Mesenchymal stem cell (in vitro differentiated cells and primary cell): ENCODE results near the gene EMC6.

ENCODE experiments used
- DNase-seq: peaks from one replicate; pipeline ENCODE4 v3.0.0-alpha.2; 2013
- H2AFZ ChIP-seq: one replicate; pipeline ENCODE4 v1.6.1; 2013; ENCODE audit warnings: low read depth, mild to moderate bottlenecking, control low read depth, inconsistent platforms, low read length, moderate library complexity
- H2AK5ac ChIP-seq: 2 replicates; pipeline ENCODE4 v1.6.1; 2013; ENCODE audit warnings: low read length, moderate library complexity, mild to moderate bottlenecking, inconsistent platforms; ENCODE audit not compliant: severe bottlenecking
- H2BK120ac ChIP-seq: one replicate; pipeline ENCODE4 v1.6.1; 2013; ENCODE audit warnings: low read depth, mild to moderate bottlenecking, inconsistent platforms, low read length, moderate library complexity
- H2BK12ac ChIP-seq, 2 experiments: one replicate each; pipeline ENCODE4 v1.6.1; 2013; ENCODE audit warnings: inconsistent platforms in 2 of 2, low read length in 2 of 2, mild to moderate bottlenecking in 2 of 2, moderate library complexity in 2 of 2, control low read depth in 1 of 2
- H2BK15ac ChIP-seq: one replicate; pipeline ENCODE4 v1.6.1; 2013; ENCODE audit warnings: mild to moderate bottlenecking, low read depth, inconsistent platforms; ENCODE audit not compliant: poor library complexity, severe bottlenecking
- H2BK5ac ChIP-seq: 2 replicates; pipeline ENCODE4 v1.6.1; 2013; ENCODE audit warnings: low read depth, mild to moderate bottlenecking, low read length, control low read depth, inconsistent platforms; ENCODE audit not compliant: poor library complexity, severe bottlenecking
- H3K14ac ChIP-seq, 2 experiments: one replicate each; pipeline ENCODE4 v1.6.1; 2013; ENCODE audit warnings: inconsistent platforms in 2 of 2, low read length in 2 of 2, control low read depth in 1 of 2, mild to moderate bottlenecking in 1 of 2, moderate library complexity in 1 of 2
- H3K18ac ChIP-seq, 2 experiments: one replicate each; pipeline ENCODE4 v1.6.1; 2013; ENCODE audit warnings: inconsistent platforms in 2 of 2, low read length in 2 of 2, control low read depth in 1 of 2, low read depth in 1 of 2, mild to moderate bottlenecking in 1 of 2
- H3K23ac ChIP-seq, 2 experiments: one replicate each; pipeline ENCODE4 v1.6.1; 2013; ENCODE audit warnings: inconsistent platforms in 2 of 2, low read length in 2 of 2, mild to moderate bottlenecking in 2 of 2, moderate library complexity in 2 of 2, control low read depth in 1 of 2
- H3K27ac ChIP-seq: 2 replicates; pipeline ENCODE4 v1.5.1; 2013; ENCODE audit warnings: mild to moderate bottlenecking, moderate library complexity, low read length, control low read depth, inconsistent platforms; ENCODE audit not compliant: poor library complexity, severe bottlenecking
- H3K27me3 ChIP-seq, 2 experiments: 2 replicates each; pipeline versions ENCODE4 v1.6.1 to v1.7.0; 2013; ENCODE audit warnings: low read length in 2 of 2, mild to moderate bottlenecking in 2 of 2, moderate library complexity in 2 of 2, control low read depth in 1 of 2, inconsistent platforms in 1 of 2; ENCODE audit not compliant: control insufficient read depth in 1 of 2, insufficient read depth in 1 of 2
- H3K36me3 ChIP-seq, 2 experiments: 2 replicates each; pipeline versions ENCODE4 v1.6.1 to v1.7.0; 2013; ENCODE audit warnings: low read length in 2 of 2, control low read depth in 1 of 2, inconsistent platforms in 1 of 2, low read depth in 1 of 2, mild to moderate bottlenecking in 1 of 2; ENCODE audit not compliant: insufficient read depth in 2 of 2, control insufficient read depth in 1 of 2
- H3K4ac ChIP-seq, 2 experiments: one replicate each; pipeline ENCODE4 v1.6.1; 2013; ENCODE audit warnings: inconsistent platforms in 2 of 2, low read length in 2 of 2, mild to moderate bottlenecking in 2 of 2, moderate library complexity in 2 of 2, control low read depth in 1 of 2, low read depth in 1 of 2
- H3K4me1 ChIP-seq: 2 replicates; pipeline ENCODE4 v1.6.1; 2013; ENCODE audit warnings: low read depth, low read length, control low read depth; ENCODE audit not compliant: control insufficient read depth, insufficient read depth
- H3K4me2 ChIP-seq: 2 replicates; pipeline ENCODE4 v1.6.1; 2013; ENCODE audit warnings: low read length, mild to moderate bottlenecking, inconsistent platforms; ENCODE audit not compliant: poor library complexity, severe bottlenecking
- H3K4me3 ChIP-seq, 2 experiments: 2 replicates each; pipeline versions ENCODE4 v1.5.1 to v1.7.0; 2013; ENCODE audit warnings: low read length in 2 of 2, mild to moderate bottlenecking in 2 of 2, control low read depth in 1 of 2, low read depth in 1 of 2; ENCODE audit not compliant: insufficient read depth in 1 of 2
- H3K79me1 ChIP-seq: replicated peaks from 2 replicates; pipeline ENCODE4 v1.6.1; 2013; ENCODE audit warnings: mild to moderate bottlenecking, control low read depth, low read length, inconsistent platforms; ENCODE audit not compliant: poor library complexity, severe bottlenecking
- H3K9ac ChIP-seq: 2 replicates; pipeline ENCODE4 v1.7.0; 2013; ENCODE audit warnings: mild to moderate bottlenecking, low read length, moderate library complexity
- H3K9me3 ChIP-seq: 2 replicates; pipeline ENCODE4 v1.7.0; 2013; ENCODE audit warnings: mild to moderate bottlenecking, low read length; ENCODE audit not compliant: control insufficient read depth
- H4K8ac ChIP-seq: one replicate; pipeline ENCODE4 v1.6.1; 2013; ENCODE audit warnings: inconsistent platforms, mild to moderate bottlenecking, low read length, moderate library complexity
- H4K91ac ChIP-seq: one replicate; pipeline ENCODE4 v1.6.1; 2013; ENCODE audit warnings: mild to moderate bottlenecking, low read length, inconsistent platforms
- whole genome bisulfite sequencing: methylation state at CpG from one replicate; pipeline ENCODE4 v1.1.7; 2013; ENCODE audit warnings: mixed read lengths; 5-methylcytosine and 5-hydroxymethylcytosine counted together

EMC6 gene

GRCh38 chr17:3690094-3690715 is 21.6 kb downstream of the EMC6 start:
- H2BK5ac ChIP-seq, result no peak overlapping the region
- no peak overlapping the region for H2AFZ ChIP-seq
- peaks cover 14 to 27% of the 10 kb centered on the region in 2 experiments for H3K27me3 ChIP-seq
- H3K27ac ChIP-seq, result no peak overlapping the region
- H3K36me3 ChIP-seq, result no peaks in the 10 kb centered on the region
- no peak for DNase-seq
- no peak overlapping the region for H3K18ac ChIP-seq
- H3K79me1 ChIP-seq, result no peaks in the 10 kb centered on the region
- H3K4me3 ChIP-seq, result no peak overlapping the region
- H3K9ac ChIP-seq, result no peak overlapping the region
- H2AK5ac ChIP-seq, result no peak overlapping the region
- no peak overlapping the region for H3K23ac ChIP-seq
- H3K14ac ChIP-seq, result no peak overlapping the region
- no peak overlapping the region for H3K4me2 ChIP-seq
- no peak overlapping the region for H3K4ac ChIP-seq
- H2BK15ac ChIP-seq, result no peak overlapping the region
- H4K8ac ChIP-seq, result no peak overlapping the region
- WGBS, result 84% methylated on average over 22 of the region's 22 CpGs
- H2BK12ac ChIP-seq, result no peak overlapping the region
- H3K9me3 ChIP-seq, result no peaks in the 10 kb centered on the region
- H4K91ac ChIP-seq, result no peak overlapping the region
- H2BK120ac ChIP-seq, result no peak overlapping the region
- H3K4me1 ChIP-seq, result peaks cover 8% of the 10 kb centered on the region

DNA sequence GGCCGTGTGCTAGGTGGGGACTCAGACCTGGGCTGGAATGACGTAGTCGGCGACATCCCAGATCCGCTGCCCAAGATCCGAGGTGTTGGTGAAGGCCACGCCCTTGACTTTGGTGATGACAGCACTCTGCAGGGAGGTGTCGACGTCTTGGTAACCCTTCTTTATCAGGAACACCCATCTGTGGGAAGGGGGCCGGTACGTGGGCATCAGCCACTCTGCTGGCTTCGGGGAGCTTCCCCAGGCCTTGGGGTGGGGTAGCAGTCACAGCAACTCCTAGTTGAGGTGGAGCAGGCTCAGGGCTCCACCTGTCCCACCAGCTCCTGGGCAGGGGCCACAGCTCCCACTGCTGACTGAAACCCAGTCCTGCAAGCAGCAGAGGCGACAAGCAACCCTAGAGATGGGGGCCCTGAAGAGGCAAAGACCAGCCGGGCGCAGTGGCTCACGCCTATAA is 23.0 kb downstream of the EMC6 start:
- Histone ChIP-seq H4K91ac (no peak overlapping the region), H2BK12ac (no peak overlapping the region), H2BK120ac (no peak overlapping the region), H3K18ac (no peak overlapping the region), H2AK5ac (no peak overlapping the region), H3K9ac (no peak overlapping the region), H3K79me1 (no peaks in the 10 kb centered on the region), H3K9me3 (no peaks in the 10 kb centered on the region), H2BK5ac (no peak overlapping the region), H4K8ac (no peak overlapping the region), H3K27ac (no peak overlapping the region), H3K4me3 (no peak overlapping the region), H2AFZ (no peak overlapping the region), H3K4me1 (peaks cover 17% of the 10 kb centered on the region), H3K27me3 (peaks cover 26 to 34% of the 10 kb centered on the region in 2 experiments), H3K36me3 (no peaks in the 10 kb centered on the region), H3K4ac (no peak overlapping the region), H3K23ac (no peak overlapping the region), H2BK15ac (no peak overlapping the region), H3K14ac (no peak overlapping the region), H3K4me2 (no peak overlapping the region)
- no peak for DNase-seq
- WGBS, result 88% methylated on average over 15 of the region's 16 CpGs

DNA sequence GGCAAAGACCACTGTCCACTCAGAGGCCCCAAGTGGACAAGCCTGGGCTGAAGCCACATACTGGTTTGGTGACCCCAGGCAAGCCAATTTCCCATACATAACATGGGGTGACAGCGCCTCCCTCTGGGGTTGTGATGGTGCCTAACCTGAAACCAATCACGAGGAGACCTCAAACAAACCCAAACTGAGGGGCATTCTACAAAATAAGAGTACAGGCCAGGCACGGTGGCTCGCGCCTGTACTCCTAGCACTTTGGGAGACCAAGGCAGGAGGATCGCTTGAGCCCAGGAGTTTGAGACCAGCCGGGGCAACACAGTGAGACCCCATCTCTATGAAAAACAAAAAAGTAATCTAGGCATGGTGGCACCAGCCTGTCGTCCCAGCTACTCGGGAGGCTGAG is 23.7 kb downstream of the EMC6 start:
- Histone ChIP-seq H3K9ac (no peak overlapping the region), H4K91ac (no peak overlapping the region), H3K36me3 (no peaks in the 10 kb centered on the region), H4K8ac (no peak overlapping the region), H2BK12ac (no peak overlapping the region), H3K23ac (no peak overlapping the region), H3K4me1 (peaks cover 17% of the 10 kb centered on the region), H3K27me3 (peaks cover 33 to 39% of the 10 kb centered on the region in 2 experiments), H3K14ac (no peak overlapping the region), H2BK120ac (no peak overlapping the region), H2BK15ac (no peak overlapping the region), H2AFZ (no peak overlapping the region), H2AK5ac (no peak overlapping the region), H3K27ac (no peak overlapping the region), H3K9me3 (no peaks in the 10 kb centered on the region), H2BK5ac (no peak overlapping the region), H3K18ac (no peak overlapping the region), H3K4me3 (no peak overlapping the region), H3K79me1 (no peaks in the 10 kb centered on the region), H3K4ac (no peak overlapping the region), H3K4me2 (no peak overlapping the region)
- DNase-seq, result no peak
- 91% methylated on average over 9 of the region's 9 CpGs for WGBS

GRCh38 chr17:3693141-3693540 is 24.5 kb downstream of the EMC6 start:
- peaks cover 41 to 47% of the 10 kb centered on the region in 2 experiments for H3K27me3 ChIP-seq
- no peak overlapping the region for H3K4me2 ChIP-seq
- H2AFZ ChIP-seq, result no peak overlapping the region
- H3K79me1 ChIP-seq, result no peaks in the 10 kb centered on the region
- no peak overlapping the region for H4K91ac ChIP-seq
- H3K9ac ChIP-seq, result no peak overlapping the region
- H2AK5ac ChIP-seq, result no peak overlapping the region
- H3K36me3 ChIP-seq, result no peaks in the 10 kb centered on the region
- H3K23ac ChIP-seq, result no peak overlapping the region
- H3K4me1 ChIP-seq, result peaks cover 17% of the 10 kb centered on the region
- no peak overlapping the region for H2BK12ac ChIP-seq
- H2BK15ac ChIP-seq, result no peak overlapping the region
- H3K18ac ChIP-seq, result no peak overlapping the region
- no peak overlapping the region for H2BK120ac ChIP-seq
- peaks cover 2% of the 10 kb centered on the region for H3K9me3 ChIP-seq
- no peak overlapping the region for H3K27ac ChIP-seq
- no peak overlapping the region for H2BK5ac ChIP-seq
- WGBS, result 70% methylated on average over 4 of the region's 4 CpGs
- H3K4me3 ChIP-seq, result no peak overlapping the region
- H4K8ac ChIP-seq, result no peak overlapping the region
- no peak for DNase-seq
- no peak overlapping the region for H3K14ac ChIP-seq
- no peak overlapping the region for H3K4ac ChIP-seq
